AG04449 (cell line): ENCODE data around the gene C16orf74.

Experiments
- CTCF ChIA-PET: fragments of 350-600 bp; formaldehyde crosslinking; extraction: SDS; loops from one replicate; lab custom pipeline; 2021; ENCODE audit warnings: antibody characterized with exemption; lab: Yijun Ruan, JAX
- POLR2A ChIA-PET: fragments of 400-600, 350-600 bp; formaldehyde crosslinking; extraction: SDS; loops from one replicate; lab custom pipeline; 2020; ENCODE audit warnings: antibody characterized with exemption, inconsistent platforms; lab: Yijun Ruan, JAX
- DNase-seq: peaks from one replicate; pipeline ENCODE4 v3.0.0-alpha.2; 2010; ENCODE audit warnings: low read depth, low spot score
- H3K4me3 ChIP-seq: 2 replicates; pipeline ENCODE4 v1.5.1; 2011; ENCODE audit warnings: low read depth, mild to moderate bottlenecking, control low read depth, low read length
- CTCF ChIP-seq: IDR thresholded peaks from one replicate; pipeline ENCODE4 v1.5.1; 2011; ENCODE audit warnings: mild to moderate bottlenecking, moderate library complexity, low read length, control low read depth, inconsistent platforms; ENCODE audit not compliant: insufficient read depth; ENCODE audit errors: missing control alignments

C16orf74 gene

GRCh38 chr16:85785927-85786326 lies 35.0 kb upstream of the C16orf74 start:
- POLR2A ChIA-PET = no interaction called here
- no peak for DNase-seq
- no peak overlapping the region for H3K4me3 ChIP-seq
- CTCF ChIA-PET = no interaction called here
- TF ChIP-seq CTCF = no peak

- no peak for DNase-seq
- H3K4me3 ChIP-seq = no peak overlapping the region
- ChIA-PET CTCF (interaction anchor here (1.0 kb wide), 1 partner anchor 67 kb away, joined by 3 read pairs; no protein-coding TSS in a partner anchor), POLR2A (no interaction called here)
- TF ChIP-seq CTCF = no peak
Observed at GRCh38 chr16:85784813-85785212, 33.9 kb upstream of the C16orf74 start.

- ChIA-PET POLR2A (no interaction called here), CTCF (no interaction called here)
- no peak overlapping the region for H3K4me3 ChIP-seq
- DNase-seq = no peak
- TF ChIP-seq CTCF = no peak
Observed at GRCh38 chr16:85783441-85783840, 32.5 kb upstream of the C16orf74 start.

- H3K4me3 ChIP-seq = no peak overlapping the region
- POLR2A ChIA-PET = no interaction called here
- no peak for DNase-seq
- CTCF ChIA-PET = interaction anchor here (0.6 kb wide), 1 partner anchor 21 kb away, joined by 3 read pairs; no protein-coding TSS in a partner anchor
- no peak for TF ChIP-seq CTCF
Observed at GRCh38 chr16:85782451-85782850, 31.6 kb upstream of the C16orf74 start.

GRCh38 chr16:85781695-85782370 lies 30.9 kb upstream of the C16orf74 start:
- TF ChIP-seq CTCF = no peak
- no peak for DNase-seq
- POLR2A ChIA-PET = no interaction called here
- H3K4me3 ChIP-seq = no peak overlapping the region
- CTCF ChIA-PET = interaction anchor here (0.6 kb wide), 1 partner anchor 21 kb away, joined by 3 read pairs; no protein-coding TSS in a partner anchor

- no peak for DNase-seq
- CTCF ChIA-PET = no interaction called here
- H3K4me3 ChIP-seq = no peak overlapping the region
- no peak for TF ChIP-seq CTCF
- POLR2A ChIA-PET = no interaction called here
Observed at GRCh38 chr16:85781156-85781555, 30.3 kb upstream of the C16orf74 start.
